ENCODE data around the gene RHBDD1. TPM values are rescaled to one million over a fixed set of nuclear protein-coding genes. Genes with fewer than 3 reads are reported as not detected.

Gene RHBDD1
- total RNA-seq, 2 donors from 2014 or later: 10.2 to 17.3 TPM

DNA sequence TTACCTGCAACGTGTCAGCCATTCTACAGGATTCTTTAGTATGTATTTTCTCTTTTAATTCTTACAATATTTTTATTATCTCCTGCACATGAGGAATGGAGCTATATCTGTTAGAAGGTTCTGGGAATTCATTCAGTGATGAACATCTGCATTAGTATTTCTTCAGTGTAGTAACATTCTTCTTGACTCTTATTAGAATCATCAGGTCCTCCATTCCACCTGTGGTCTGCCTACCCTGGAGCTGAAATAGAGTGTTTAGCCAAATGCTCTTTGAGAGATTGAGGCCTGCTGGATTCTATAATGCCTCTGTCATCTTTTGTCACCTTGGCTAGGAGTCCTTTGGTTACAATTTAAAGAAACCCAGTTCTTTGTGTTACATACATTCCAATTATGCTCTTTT lies 54.4 kb downstream of the RHBDD1 start:
- Histone ChIP-seq H3K36me3 (no peaks in the 10 kb centered on the region), H3K4me1 (ENCODE audit: control insufficient read depth in 1 of 2, low read depth in 2 of 2) (no peaks in the 10 kb centered on the region), H3K27ac (no peak overlapping the region), H3K27me3 (replicated peaks; ENCODE audit: insufficient read depth) (no peaks in the 10 kb centered on the region), H3K4me3 (no peak overlapping the region), H3K9me3 (no peaks in the 10 kb centered on the region)
- TF ChIP-seq, protein P1, sequence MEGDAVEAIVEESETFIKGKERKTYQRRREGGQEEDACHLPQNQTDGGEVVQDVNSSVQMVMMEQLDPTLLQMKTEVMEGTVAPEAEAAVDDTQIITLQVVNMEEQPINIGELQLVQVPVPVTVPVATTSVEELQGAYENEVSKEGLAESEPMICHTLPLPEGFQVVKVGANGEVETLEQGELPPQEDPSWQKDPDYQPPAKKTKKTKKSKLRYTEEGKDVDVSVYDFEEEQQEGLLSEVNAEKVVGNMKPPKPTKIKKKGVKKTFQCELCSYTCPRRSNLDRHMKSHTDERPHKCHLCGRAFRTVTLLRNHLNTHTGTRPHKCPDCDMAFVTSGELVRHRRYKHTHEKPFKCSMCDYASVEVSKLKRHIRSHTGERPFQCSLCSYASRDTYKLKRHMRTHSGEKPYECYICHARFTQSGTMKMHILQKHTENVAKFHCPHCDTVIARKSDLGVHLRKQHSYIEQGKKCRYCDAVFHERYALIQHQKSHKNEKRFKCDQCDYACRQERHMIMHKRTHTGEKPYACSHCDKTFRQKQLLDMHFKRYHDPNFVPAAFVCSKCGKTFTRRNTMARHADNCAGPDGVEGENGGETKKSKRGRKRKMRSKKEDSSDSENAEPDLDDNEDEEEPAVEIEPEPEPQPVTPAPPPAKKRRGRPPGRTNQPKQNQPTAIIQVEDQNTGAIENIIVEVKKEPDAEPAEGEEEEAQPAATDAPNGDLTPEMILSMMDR (IDR thresholded peaks at IDR 0.05): no peak
- ATAC-seq (ENCODE audit: insufficient number of reproducible peaks, low FRiP score, low read depth): no peak
- no peak for DNase-seq (ENCODE audit: low spot score)

DNA sequence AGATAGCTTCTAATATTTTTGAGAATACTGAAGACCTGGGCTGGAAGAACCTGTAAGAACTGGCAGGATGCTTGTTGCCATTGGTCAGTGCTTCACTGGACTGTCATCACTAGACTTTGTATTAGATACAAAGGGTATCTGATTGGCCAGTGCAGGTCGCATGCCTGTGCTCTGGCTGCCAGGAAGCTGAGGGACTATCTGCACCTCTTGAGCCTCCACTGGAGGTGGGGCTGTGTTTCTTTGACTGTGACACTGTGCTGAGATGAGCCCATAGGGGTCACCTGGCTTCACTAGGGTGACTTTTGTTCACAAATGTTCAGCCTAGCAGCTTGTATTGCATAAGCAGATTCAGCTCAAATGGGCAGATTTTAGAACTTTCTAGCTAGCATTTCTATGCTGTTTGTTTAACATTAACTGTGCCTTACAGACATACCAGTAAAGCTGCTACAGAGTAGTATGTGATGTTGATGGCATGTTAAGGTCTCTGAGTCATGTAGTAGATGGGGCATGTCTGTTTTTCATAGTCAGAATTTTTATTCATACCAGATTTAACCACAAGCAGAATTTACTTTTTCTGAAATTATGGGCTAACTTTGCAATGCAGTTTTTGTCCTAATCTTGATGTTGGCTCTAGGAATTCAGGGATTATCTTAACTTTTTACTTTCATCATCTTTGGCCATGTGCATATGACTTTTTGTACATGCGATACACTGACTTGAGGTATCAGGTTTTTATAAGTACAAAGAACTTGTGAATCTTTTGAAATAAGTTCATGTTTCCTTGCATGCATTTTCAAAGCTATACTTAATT lies 56.1 kb downstream of the RHBDD1 start:
- TF ChIP-seq, protein P1 (IDR thresholded peaks at IDR 0.05): no peak
- Histone ChIP-seq H3K36me3 (no peaks in the 10 kb centered on the region), H3K27me3 (replicated peaks; ENCODE audit: insufficient read depth) (no peaks in the 10 kb centered on the region), H3K9me3 (no peaks in the 10 kb centered on the region), H3K4me1 (ENCODE audit: control insufficient read depth in 1 of 2, low read depth in 2 of 2) (no peaks in the 10 kb centered on the region), H3K27ac (no peak overlapping the region), H3K4me3 (no peak overlapping the region)
- DNase-seq (ENCODE audit: low spot score) (no peak), ATAC-seq (ENCODE audit: insufficient number of reproducible peaks, low FRiP score, low read depth) (no peak)

DNA sequence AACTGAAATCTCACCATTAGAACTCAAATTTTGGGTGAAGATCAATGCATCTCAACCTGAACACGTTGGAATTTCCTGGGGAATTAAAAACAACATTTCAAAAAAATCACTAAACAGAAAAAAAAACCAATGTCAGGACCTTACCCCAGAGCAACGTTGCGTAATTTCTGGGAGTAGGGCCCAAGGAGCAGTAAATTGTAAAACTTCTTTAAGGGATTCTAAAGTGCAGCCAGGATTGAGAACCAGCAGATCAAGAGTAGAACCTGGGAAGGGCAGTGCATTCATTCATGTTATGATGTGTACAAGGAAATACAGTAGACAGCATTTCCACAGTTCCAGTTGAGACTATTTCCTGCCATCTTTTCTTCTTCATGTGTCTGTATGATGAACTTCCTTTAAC lies 56.9 kb downstream of the RHBDD1 start:
- no peaks in the 10 kb centered on the region for H3K4me1 ChIP-seq (ENCODE audit: control insufficient read depth in 1 of 2, low read depth in 2 of 2)
- DNase-seq (ENCODE audit: low spot score) (no peak), ATAC-seq (ENCODE audit: insufficient number of reproducible peaks, low FRiP score, low read depth) (no peak)
- TF ChIP-seq, protein P1 (IDR thresholded peaks at IDR 0.05): no peak
- H3K4me3 ChIP-seq: no peak overlapping the region
- no peak overlapping the region for H3K27ac ChIP-seq
- no peaks in the 10 kb centered on the region for H3K36me3 ChIP-seq
- no peaks in the 10 kb centered on the region for H3K27me3 ChIP-seq (replicated peaks; ENCODE audit: insufficient read depth)
- no peaks in the 10 kb centered on the region for H3K9me3 ChIP-seq

DNA sequence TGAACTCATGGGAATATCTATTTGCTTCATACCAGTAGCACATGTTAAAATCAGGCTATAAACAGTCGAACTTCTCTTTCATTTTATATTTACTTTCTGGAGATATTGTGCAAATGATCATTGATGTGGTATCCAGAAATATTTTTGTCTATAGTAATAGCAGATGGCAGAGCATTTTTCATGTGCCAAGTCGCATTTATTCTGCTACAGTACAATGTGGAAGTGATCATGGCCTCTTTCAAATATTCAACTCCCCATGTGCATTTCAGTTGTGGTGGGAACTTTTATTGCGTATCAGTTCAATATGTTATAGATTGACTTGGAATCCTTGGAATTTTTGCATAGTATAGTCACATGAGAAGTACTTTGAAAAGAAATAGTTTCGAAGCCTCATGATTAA lies 57.4 kb downstream of the RHBDD1 start:
- TF ChIP-seq, protein P1 (IDR thresholded peaks at IDR 0.05): no peak
- H3K36me3 ChIP-seq: no peaks in the 10 kb centered on the region
- H3K27ac ChIP-seq: no peak overlapping the region
- ATAC-seq (ENCODE audit: insufficient number of reproducible peaks, low FRiP score, low read depth): no peak
- H3K4me3 ChIP-seq: no peak overlapping the region
- no peaks in the 10 kb centered on the region for H3K27me3 ChIP-seq (replicated peaks; ENCODE audit: insufficient read depth)
- no peaks in the 10 kb centered on the region for H3K4me1 ChIP-seq (ENCODE audit: control insufficient read depth in 1 of 2, low read depth in 2 of 2)
- H3K9me3 ChIP-seq: no peaks in the 10 kb centered on the region
- no peak for DNase-seq (ENCODE audit: low spot score)

DNA sequence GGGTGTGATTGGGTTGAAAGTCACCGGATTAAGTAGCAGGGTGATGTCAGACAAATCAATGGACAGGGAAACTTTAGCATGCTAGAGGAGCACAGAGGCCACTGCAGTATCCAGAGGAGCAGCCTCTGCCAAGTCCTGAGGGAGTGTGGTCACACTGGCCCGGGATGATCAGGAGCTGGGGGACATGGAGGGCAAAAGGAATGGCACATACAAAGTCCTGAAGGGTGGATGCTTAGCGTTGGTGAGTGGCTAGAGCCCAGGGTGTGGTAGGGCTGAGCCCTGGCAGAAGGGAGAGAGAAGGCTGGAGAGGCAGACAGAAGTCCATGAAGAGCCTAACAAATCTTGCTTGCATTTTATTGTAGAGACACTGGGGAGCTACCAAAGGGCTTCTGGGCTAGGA lies 58.9 kb downstream of the RHBDD1 start:
- Histone ChIP-seq H3K4me3 (no peak overlapping the region), H3K4me1 (ENCODE audit: control insufficient read depth in 1 of 2, low read depth in 2 of 2) (no peaks in the 10 kb centered on the region), H3K9me3 (no peaks in the 10 kb centered on the region), H3K27me3 (replicated peaks; ENCODE audit: insufficient read depth) (no peaks in the 10 kb centered on the region), H3K27ac (no peak overlapping the region), H3K36me3 (no peaks in the 10 kb centered on the region)
- ATAC-seq (ENCODE audit: insufficient number of reproducible peaks, low FRiP score, low read depth): no peak
- TF ChIP-seq, protein P1 (IDR thresholded peaks at IDR 0.05): no peak
- DNase-seq (ENCODE audit: low spot score): no peak
